ENCODE results near the gene PEX19. TPM values are rescaled to one million over a fixed set of nuclear protein-coding genes. Genes with fewer than 3 reads are reported as not detected.
"Not testable (repeated sequence)": the region's sequence is repeated elsewhere in the genome, so short reads cannot be mapped to it uniquely, and the experiment has no call there.

PEX19 gene
- total RNA-seq, 1 donor from 2014 or later, result 60.2 TPM

GRCh38 chr1:160293020-160293968 lies 8.4 kb upstream of the PEX19 start:
- peaks cover 80% of the 10 kb centered on the region for H3K36me3 Mint-ChIP-seq (ENCODE audit: low read depth)
- H3K27ac Mint-ChIP-seq, result no peak overlapping the region
- H3K27me3 Mint-ChIP-seq, result no peaks in the 10 kb centered on the region
- no peaks in the 10 kb centered on the region for H3K9me3 Mint-ChIP-seq
- H3K4me1 Mint-ChIP-seq, result peaks cover 2% of the 10 kb centered on the region
- no peak for DNase-seq
- H3K4me3 Mint-ChIP-seq, result no peak overlapping the region
- intact Hi-C loops (cut with micrococcal nuclease), result loop anchor here (5.0 kb wide), 1 partner anchor 84 kb away; no protein-coding TSS in a partner anchor

GRCh38 chr1:160291248-160292220 lies 6.6 kb upstream of the PEX19 start:
- peak overlapping the region; percentile 73 for H3K27ac Mint-ChIP-seq
- H3K4me3 Mint-ChIP-seq, result no peak overlapping the region
- intact Hi-C loops (cut with micrococcal nuclease), result loop anchor here (1.0 to 5.0 kb wide), 3 partner anchors 86 to 190 kb away; no protein-coding TSS in a partner anchor
- peak; percentile 90 for DNase-seq
- H3K4me1 Mint-ChIP-seq, result peaks cover 2% of the 10 kb centered on the region
- no peaks in the 10 kb centered on the region for H3K9me3 Mint-ChIP-seq
- no peaks in the 10 kb centered on the region for H3K27me3 Mint-ChIP-seq
- H3K36me3 Mint-ChIP-seq (ENCODE audit: low read depth), result peaks cover 67% of the 10 kb centered on the region

DNA sequence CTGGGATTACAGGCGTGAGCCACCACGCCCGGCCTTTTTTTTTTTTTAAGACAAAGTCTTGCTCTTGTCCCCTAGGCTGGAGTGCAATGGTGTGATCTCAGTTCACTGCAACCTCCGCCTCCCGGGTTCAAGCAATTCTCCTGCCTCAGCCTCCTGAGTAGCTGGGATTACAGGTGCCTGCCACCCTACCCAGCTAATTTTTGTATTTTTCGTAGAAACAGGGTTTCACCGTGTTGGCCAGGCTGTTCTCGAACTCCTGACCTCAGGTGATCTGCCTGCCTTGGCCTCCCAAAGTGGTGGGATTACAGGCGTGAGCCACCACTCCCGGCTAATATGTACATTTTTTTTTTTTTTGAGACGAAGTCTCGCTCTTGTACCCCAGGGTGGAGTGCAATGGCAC lies 2.8 kb upstream of the PEX19 start:
- Mint-ChIP-seq H3K36me3 (ENCODE audit: low read depth) (peaks cover 37% of the 10 kb centered on the region), H3K4me1 (peaks cover 21% of the 10 kb centered on the region)
- intact Hi-C loops (cut with micrococcal nuclease); DNase-seq; H3K4me3 Mint-ChIP-seq; H3K27me3 Mint-ChIP-seq; H3K9me3 Mint-ChIP-seq; H3K27ac Mint-ChIP-seq: not testable (repeated sequence)

- Mint-ChIP-seq H3K4me3 (peak overlapping the region; percentile 100), H3K36me3 (ENCODE audit: low read depth) (peaks cover 36% of the 10 kb centered on the region)
- intact Hi-C loops (cut with micrococcal nuclease), result loop anchor here (1.0 to 2.0 kb wide), 3 partner anchors 23 to 187 kb away; partner anchors contain the start of genes COPA, DCAF8, IGSF8 and NCSTN
These were observed 573 bp upstream of the PEX19 start for GRCh38 chr1:160285506-160285905.

DNA sequence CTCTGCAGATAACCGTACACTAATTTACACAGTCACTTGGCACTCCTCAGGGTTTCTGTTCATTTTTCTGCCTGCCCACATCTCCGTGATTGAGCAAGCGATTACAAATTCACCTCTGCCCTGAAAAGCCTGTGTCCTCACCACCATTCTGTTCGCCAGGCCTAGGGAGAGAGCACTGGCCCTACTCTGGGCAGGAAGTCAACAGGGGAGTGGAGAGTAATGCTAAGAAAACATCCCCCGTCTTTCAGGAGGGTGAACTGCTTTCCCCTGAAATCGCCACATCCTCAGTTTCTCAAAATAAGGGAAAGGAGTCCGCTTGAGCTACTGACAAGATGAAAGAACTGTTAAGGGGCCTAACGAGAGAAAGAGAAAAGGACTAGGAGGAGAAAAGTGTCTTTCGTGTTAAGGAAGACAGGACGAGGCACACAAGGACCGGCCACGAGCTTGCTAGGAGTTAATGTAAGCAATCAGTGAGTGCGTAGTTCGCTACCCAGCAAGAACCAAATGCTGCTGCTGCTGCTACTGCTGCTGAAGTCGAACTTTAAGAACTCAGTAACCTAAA lies 632 bp downstream of the PEX19 start:
- intact Hi-C loops (cut with micrococcal nuclease), result loop anchor here (2.0 kb wide), 1 partner anchor 186 kb away; the partner anchor contains the start of gene IGSF8
- DNase-seq, result peak; percentile 69

More at GRCh38 chr1:160285506-160285905, 573 bp upstream of the PEX19 start:
- Mint-ChIP-seq H3K9me3 (no peaks in the 10 kb centered on the region), H3K27me3 (no peaks in the 10 kb centered on the region), H3K4me1 (peaks cover 21% of the 10 kb centered on the region), H3K27ac (no peak overlapping the region)
- no peak for DNase-seq

GRCh38 chr1:160282807-160283206 lies 2.1 kb downstream of the PEX19 start:
- Mint-ChIP-seq H3K4me1 (peaks cover 21% of the 10 kb centered on the region), H3K9me3 (no peaks in the 10 kb centered on the region), H3K27me3 (no peaks in the 10 kb centered on the region), H3K36me3 (ENCODE audit: low read depth) (peaks cover 44% of the 10 kb centered on the region), H3K4me3 (no peak overlapping the region), H3K27ac (no peak overlapping the region)
- no peak for DNase-seq
- intact Hi-C loops (cut with micrococcal nuclease), result no loop called here

More for the DNA sequence above, 632 bp downstream of the PEX19 start:
- Mint-ChIP-seq H3K9me3 (no peaks in the 10 kb centered on the region), H3K27me3 (no peaks in the 10 kb centered on the region), H3K4me3 (peak overlapping the region; percentile 100), H3K4me1 (peaks cover 21% of the 10 kb centered on the region), H3K27ac (peak overlapping the region; percentile 90), H3K36me3 (ENCODE audit: low read depth) (peaks cover 37% of the 10 kb centered on the region)

DNA sequence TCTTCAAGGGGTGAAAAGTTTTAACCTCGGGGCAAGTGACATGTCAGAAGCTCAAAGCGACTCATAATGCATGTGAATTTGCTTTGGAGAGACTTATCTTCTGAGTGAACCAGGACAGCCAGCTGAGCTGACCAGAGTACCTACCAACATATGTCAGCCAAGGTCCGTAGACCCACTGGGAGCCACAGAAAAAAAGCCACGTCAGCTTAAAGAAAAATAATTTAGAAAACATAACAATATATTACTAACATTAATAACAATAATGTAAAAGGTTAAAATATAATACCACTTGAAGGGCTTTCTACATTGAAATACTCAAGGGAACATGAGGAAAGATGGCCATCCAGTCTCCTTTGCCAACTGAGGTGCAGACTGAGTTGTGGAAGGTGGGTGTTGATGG lies 6.9 kb downstream of the PEX19 start:
- intact Hi-C loops (cut with micrococcal nuclease), result no loop called here
- H3K27ac Mint-ChIP-seq, result no peak overlapping the region
- no peak for DNase-seq
- H3K27me3 Mint-ChIP-seq, result no peaks in the 10 kb centered on the region
- H3K36me3 Mint-ChIP-seq (ENCODE audit: low read depth), result peaks cover 48% of the 10 kb centered on the region
- H3K9me3 Mint-ChIP-seq, result no peaks in the 10 kb centered on the region
- peaks cover 2% of the 10 kb centered on the region for H3K4me1 Mint-ChIP-seq
- no peak overlapping the region for H3K4me3 Mint-ChIP-seq

DNA sequence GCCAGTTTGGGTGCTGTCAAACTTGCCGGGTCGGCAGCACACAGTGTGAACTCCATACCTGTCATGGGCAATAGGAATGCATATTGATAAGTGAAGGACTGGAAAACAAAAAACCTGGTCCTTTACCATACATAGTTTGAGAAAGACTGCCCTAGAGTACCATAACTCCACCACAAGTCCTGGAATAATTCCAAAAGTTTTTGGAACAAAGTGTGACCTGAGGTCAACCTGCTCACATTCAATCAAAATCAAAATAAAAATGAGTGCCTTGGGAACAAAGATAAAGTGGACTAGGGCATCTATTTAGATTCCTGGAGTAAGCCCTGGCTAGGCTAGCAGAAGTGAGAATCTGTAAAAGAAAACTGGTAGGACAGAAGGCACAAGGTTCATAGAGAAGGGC lies 7.6 kb downstream of the PEX19 start:
- Mint-ChIP-seq H3K4me3 (no peak overlapping the region), H3K36me3 (ENCODE audit: low read depth) (peaks cover 46% of the 10 kb centered on the region), H3K4me1 (no peaks in the 10 kb centered on the region), H3K27me3 (no peaks in the 10 kb centered on the region), H3K9me3 (no peaks in the 10 kb centered on the region), H3K27ac (no peak overlapping the region)
- intact Hi-C loops (cut with micrococcal nuclease), result no loop called here
- DNase-seq, result no peak

DNA sequence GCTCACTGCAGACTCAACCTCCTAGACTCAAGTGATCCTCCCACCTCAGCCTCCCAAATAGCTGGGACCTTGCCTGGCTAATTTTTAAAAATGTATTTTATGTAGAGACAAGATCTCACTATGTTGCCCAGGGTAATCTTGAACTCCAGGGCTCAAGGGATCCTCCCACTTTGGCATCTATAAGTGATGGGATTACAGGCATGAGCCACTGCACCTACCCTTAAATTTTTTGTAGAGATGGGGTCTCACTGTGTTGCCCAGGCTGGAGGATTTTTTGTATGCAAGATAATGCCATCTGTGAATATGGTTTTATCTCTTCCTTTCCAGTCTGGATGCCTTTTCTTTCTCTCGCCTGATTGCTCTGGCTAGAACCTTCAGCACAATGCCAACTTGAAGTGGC lies 13.9 kb downstream of the PEX19 start:
- no peak for DNase-seq
- intact Hi-C loops (cut with micrococcal nuclease), result no loop called here
- Mint-ChIP-seq H3K27ac (no peak overlapping the region), H3K27me3 (no peaks in the 10 kb centered on the region), H3K9me3 (no peaks in the 10 kb centered on the region), H3K4me3 (no peak overlapping the region), H3K4me1 (no peaks in the 10 kb centered on the region), H3K36me3 (ENCODE audit: low read depth) (peaks cover 2% of the 10 kb centered on the region)

GRCh38 chr1:160267284-160267991 lies 17.5 kb downstream of the PEX19 start:
- DNase-seq, result no peak
- Mint-ChIP-seq H3K27me3 (no peaks in the 10 kb centered on the region), H3K36me3 (ENCODE audit: low read depth) (peaks cover 3% of the 10 kb centered on the region), H3K9me3 (no peaks in the 10 kb centered on the region), H3K4me3 (no peak overlapping the region), H3K27ac (no peak overlapping the region), H3K4me1 (peaks cover 9% of the 10 kb centered on the region)
- intact Hi-C loops (cut with micrococcal nuclease), result no loop called here

DNA sequence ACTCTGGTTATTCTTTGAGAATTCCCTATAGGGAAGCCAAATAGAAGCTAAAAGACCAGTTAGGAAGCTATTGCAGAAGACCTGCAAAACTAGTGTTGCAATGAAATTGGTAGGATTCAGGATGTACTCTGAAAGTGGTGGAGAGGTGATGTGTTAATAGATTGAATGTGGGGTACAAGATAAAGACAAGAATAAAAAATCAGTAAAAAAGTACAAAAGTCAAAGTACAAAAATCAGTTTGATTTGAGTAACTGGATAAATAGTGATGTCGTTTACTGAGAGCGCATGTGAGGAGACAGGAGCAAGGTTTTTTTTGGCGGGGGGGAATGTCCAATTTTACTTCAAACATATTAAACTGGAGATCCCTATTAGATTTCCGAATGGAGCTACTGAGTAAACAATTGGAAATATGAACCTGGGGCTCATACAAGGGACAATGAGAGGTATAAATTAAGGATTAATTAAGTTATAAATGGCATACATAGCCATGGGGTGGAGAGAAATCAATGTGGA lies 20.1 kb downstream of the PEX19 start:
- no peak for DNase-seq
- no peaks in the 10 kb centered on the region for H3K9me3 Mint-ChIP-seq
- peaks cover 21% of the 10 kb centered on the region for H3K4me1 Mint-ChIP-seq
- intact Hi-C loops (cut with micrococcal nuclease), result loop anchor here (5.0 kb wide), 2 partner anchors 343 to 357 kb away; no protein-coding TSS in a partner anchor
- H3K27ac Mint-ChIP-seq, result no peak overlapping the region
- H3K4me3 Mint-ChIP-seq, result no peak overlapping the region
- H3K27me3 Mint-ChIP-seq, result no peaks in the 10 kb centered on the region
- peaks cover 14% of the 10 kb centered on the region for H3K36me3 Mint-ChIP-seq (ENCODE audit: low read depth)

GRCh38 chr1:160261893-160262794 lies 22.8 kb downstream of the PEX19 start, which contains the start of gene DCAF8:
Gene DCAF8, minus strand, starts transcription at chr1:160262549. Its CDS starts 18,541 bp downstream, at chr1:160244008.
- H3K4me3 Mint-ChIP-seq, result peak within 1 kb of the TSS; percentile 99
- peak within 1 kb of the TSS; percentile 99 for H3K27ac Mint-ChIP-seq
- intact Hi-C loops (cut with micrococcal nuclease), result loop anchor here (1.0 to 5.0 kb wide), 6 partner anchors 23 to 360 kb away; partner anchors contain the start of genes COPA, IGSF8, NCSTN and PEA15
- H3K4me1 Mint-ChIP-seq, result peaks cover 31% of the 10 kb centered on the region
- no peaks in the 10 kb centered on the region for H3K9me3 Mint-ChIP-seq
- peaks cover 22% of the 10 kb centered on the region for H3K36me3 Mint-ChIP-seq (ENCODE audit: low read depth)
- DNase-seq, result peak; percentile 100
- H3K27me3 Mint-ChIP-seq, result no peaks in the 10 kb centered on the region

Data from activated CD4-positive, alpha-beta T cell treated with anti-CD3 and anti-CD28 coated beads, Interleukin-2, amount 10 ng/mL, durations not matched to agents 24 days and 14 days (primary cell).